ENCODE results near the gene NAT9. TPM values are rescaled to one million over a fixed set of nuclear protein-coding genes. Genes with fewer than 3 reads are reported as not detected.

The NAT9 gene
- total RNA-seq, 4 donors from 2014 or later = 15.1 to 35.9 (median 24.2) TPM

- ATAC-seq (ENCODE audit: low FRiP score) (no peak), DNase-seq (ENCODE audit: low spot score) (no peak)
- TF ChIP-seq, protein P1, sequence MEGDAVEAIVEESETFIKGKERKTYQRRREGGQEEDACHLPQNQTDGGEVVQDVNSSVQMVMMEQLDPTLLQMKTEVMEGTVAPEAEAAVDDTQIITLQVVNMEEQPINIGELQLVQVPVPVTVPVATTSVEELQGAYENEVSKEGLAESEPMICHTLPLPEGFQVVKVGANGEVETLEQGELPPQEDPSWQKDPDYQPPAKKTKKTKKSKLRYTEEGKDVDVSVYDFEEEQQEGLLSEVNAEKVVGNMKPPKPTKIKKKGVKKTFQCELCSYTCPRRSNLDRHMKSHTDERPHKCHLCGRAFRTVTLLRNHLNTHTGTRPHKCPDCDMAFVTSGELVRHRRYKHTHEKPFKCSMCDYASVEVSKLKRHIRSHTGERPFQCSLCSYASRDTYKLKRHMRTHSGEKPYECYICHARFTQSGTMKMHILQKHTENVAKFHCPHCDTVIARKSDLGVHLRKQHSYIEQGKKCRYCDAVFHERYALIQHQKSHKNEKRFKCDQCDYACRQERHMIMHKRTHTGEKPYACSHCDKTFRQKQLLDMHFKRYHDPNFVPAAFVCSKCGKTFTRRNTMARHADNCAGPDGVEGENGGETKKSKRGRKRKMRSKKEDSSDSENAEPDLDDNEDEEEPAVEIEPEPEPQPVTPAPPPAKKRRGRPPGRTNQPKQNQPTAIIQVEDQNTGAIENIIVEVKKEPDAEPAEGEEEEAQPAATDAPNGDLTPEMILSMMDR (IDR thresholded peaks at IDR 0.05) = no peak
Observed at GRCh38 chr17:74797824-74798223, 21.7 kb upstream of the NAT9 start.

- ATAC-seq (ENCODE audit: low FRiP score) (no peak), DNase-seq (ENCODE audit: low spot score) (no peak)
- TF ChIP-seq, protein P1 (IDR thresholded peaks at IDR 0.05) = no peak
Observed at GRCh38 chr17:74796866-74797265, 20.7 kb upstream of the NAT9 start.

DNA sequence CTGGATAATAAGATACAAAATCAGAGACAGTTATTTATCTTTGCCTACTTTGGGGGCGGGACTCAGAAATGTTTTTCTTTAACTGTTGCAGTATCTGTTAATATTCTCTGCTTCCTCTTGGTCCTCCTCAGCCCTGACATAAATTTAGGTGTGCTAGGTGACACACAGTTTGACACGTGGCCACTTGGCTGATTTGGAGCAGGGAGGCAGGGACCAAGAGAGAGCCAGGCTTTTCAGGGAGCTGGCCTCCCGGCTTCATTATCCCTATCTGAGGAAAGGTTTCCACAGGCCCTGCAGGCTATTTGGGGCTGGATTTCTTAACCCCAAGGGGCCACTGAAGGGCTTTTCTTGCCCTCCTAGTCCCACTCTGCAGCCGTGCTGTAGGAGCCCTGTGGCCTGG, 20.1 kb upstream of the NAT9 start:
- ATAC-seq (ENCODE audit: low FRiP score) (no peak), DNase-seq (ENCODE audit: low spot score) (no peak)
- TF ChIP-seq, protein P1 (IDR thresholded peaks at IDR 0.05) = no peak

GRCh38 chr17:74795327-74796020, 19.3 kb upstream of the NAT9 start:
- no peak for ATAC-seq (ENCODE audit: low FRiP score)
- no peak for DNase-seq (ENCODE audit: low spot score)
- TF ChIP-seq, protein P1 (IDR thresholded peaks at IDR 0.05) = no peak

DNA sequence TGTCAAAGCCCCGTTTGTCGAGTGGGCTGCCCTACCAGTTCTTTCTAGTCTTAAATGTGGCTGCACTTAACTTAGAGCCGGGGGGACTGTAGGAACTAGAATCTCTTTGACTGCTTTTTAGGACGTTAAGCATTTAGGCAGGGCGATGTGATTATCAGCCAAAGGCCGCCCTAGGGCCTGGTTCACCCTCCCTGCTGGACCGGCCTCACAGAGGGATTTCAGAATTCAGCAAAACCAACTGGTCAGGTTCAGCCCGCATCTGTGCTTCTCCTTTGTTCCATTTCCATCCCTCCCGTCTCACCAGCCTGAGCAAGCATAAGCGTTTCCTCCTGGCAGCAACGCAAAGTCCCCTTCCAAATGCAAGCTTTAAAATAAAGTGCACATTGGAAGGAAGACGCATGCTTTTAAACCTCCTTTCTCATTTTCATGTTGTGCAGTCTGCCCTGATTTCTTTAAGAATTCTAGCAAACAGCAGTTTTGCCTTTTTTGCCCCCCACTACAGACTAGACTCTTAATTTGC, 16.5 kb upstream of the NAT9 start:
- DNase-seq (ENCODE audit: low spot score) = no peak
- no peak for ATAC-seq (ENCODE audit: low FRiP score)
- TF ChIP-seq, protein P1 (IDR thresholded peaks at IDR 0.05) = no peak

DNA sequence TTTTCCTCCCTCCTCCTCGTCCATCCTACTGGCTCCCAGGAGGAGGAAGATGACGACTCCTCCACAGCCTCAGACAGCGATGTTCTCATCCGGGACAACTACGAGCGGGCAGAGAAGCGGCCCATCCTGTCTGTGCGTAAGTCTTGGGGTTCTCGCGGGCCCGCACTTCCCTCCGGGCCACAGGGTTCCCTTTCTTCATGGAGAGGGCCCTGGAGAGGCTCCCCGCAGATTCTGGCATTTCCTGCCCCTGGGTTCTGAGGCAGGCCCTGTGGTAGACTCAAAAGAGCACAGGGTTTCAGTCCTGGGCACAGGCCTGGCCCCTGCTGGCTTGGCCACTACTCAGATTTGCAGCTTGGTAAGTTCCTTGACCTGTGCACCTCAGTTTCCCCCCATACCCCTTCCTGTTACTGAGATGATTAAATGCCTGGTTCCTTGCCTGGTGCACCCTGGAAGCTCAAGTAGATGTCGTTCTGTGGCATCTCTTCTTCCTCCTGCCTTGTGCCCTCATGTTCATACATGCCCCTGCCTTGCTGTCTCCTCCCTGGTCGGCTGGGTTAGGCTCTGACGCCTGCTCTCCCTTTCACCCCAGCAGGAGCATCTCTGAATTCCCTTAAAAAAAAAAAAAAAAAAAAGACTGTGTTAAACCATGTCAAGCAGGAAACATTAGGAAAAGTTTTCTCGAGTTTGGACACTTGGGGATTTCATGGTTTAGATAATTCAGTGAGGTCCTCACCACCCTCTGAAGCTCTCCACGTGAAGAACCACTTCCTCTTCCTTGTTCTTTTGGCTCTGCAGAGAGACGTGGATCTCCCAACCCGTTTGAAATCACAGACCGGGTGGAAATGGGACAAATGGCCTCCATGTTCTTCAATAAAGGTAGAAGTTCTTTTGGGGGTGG, 14.3 kb upstream of the NAT9 start:
- TF ChIP-seq, protein P1 (IDR thresholded peaks at IDR 0.05) = no peak
- no peak for DNase-seq (ENCODE audit: low spot score)
- ATAC-seq (ENCODE audit: low FRiP score) = no peak
